ENCODE results near the gene UGT2A2.

DNA sequence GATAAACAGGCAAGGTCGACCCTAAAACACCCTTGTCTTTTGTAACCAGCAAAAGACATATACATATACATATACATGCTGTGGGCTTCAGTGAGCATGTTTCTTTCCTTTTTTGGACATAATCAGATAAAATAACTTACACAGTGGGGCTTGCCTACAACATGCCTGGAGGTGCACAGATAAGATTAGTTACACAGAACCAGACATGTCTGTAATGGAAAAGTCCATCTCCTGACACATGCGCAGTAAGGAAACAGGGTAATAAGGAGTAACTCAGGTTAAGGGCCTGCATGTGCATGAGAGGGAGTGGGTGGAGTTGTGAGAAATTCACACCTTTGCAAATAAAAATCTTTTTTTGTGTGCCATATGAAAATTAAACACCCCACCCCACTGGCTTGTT lies 10.2 kb upstream of the UGT2A2 start:
- TF ChIP-seq RAD21 (IDR thresholded peaks at IDR 0.05; ENCODE audit: low read depth) (no peak), EP300 (IDR thresholded peaks at IDR 0.05; ENCODE audit: borderline replicate concordance) (no peak)
- TF ChIP-seq, protein P1, sequence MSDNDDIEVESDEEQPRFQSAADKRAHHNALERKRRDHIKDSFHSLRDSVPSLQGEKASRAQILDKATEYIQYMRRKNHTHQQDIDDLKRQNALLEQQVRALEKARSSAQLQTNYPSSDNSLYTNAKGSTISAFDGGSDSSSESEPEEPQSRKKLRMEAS (IDR thresholded peaks at IDR 0.05): no peak
